Pons (tissue), 1 donor: ENCODE measurements around the gene CXXC5.
A peak's percentile ranks its signal among the peaks of the same experiment; 100 is the strongest.
"Not testable (repeated sequence)": the region's sequence is repeated elsewhere in the genome, so short reads cannot be mapped to it uniquely, and the experiment has no call there.

Experiments
- DNase-seq: peaks from one replicate; pipeline ENCODE4 v3.0.0-alpha.2; 2016; ENCODE audit warnings: low spot score

The CXXC5 gene

GRCh38 chr5:139648205-139649081 is at the start of gene CXXC5:
TSS of gene CXXC5 (plus strand) at chr5:139648349. CDS start at chr5:139680524, 32,175 bp downstream.
- peak; percentile 68 for DNase-seq

GRCh38 chr5:139598601-139598965 is 49.6 kb upstream of the CXXC5 start:
- DNase-seq = not testable (repeated sequence)

DNA sequence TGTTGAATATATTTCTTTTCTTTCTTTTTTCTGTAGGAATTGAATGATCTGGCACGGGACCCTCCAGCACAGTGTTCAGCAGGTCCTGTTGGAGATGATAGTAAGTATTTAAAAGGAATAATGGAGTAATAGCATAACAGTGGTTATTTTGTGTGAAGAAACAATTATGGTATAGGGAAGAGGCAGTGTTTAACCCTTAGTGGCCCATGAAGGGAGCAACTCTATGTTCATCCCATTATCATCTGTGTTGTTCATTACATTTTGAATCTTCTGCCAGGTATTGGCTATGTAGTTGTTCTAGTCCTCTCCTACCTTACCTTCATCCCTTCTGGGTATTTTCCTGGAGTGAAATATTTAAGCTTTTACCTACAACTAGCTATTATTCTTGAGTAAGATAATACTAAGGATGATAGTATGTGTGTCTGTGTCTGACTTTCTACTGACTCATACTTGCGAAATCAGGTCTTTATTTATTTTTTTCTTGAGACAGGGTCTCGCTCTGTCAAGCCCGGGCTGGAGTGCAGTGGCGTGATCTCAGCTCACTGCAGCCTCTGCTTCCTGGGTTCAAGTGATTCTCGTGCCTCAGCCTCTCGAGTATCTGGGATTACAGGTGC is 47.7 kb upstream of the CXXC5 start:
- DNase-seq = no peak

DNA sequence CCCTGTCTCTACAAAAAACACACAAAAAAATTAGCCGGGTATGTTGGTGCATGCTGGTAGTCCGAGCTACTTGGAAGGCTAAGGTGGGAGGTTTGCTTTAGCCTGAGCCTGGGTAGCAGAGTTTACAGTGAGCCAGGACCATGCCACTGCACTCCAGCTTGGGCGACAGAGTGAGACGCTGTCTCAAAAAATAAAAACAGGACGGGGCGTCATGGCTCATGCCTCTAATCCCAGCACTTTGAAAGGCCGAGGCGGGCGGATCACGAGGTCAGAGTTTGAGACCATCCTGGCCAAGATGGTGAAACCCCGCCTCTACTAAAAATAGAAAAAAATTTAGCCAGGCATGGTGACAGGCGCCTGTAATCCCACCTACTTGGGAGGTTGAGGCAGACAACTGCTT is 46.7 kb upstream of the CXXC5 start:
- DNase-seq = no peak

- DNase-seq = not testable (repeated sequence)
Observed at GRCh38 chr5:139601948-139602347, 46.2 kb upstream of the CXXC5 start.

DNA sequence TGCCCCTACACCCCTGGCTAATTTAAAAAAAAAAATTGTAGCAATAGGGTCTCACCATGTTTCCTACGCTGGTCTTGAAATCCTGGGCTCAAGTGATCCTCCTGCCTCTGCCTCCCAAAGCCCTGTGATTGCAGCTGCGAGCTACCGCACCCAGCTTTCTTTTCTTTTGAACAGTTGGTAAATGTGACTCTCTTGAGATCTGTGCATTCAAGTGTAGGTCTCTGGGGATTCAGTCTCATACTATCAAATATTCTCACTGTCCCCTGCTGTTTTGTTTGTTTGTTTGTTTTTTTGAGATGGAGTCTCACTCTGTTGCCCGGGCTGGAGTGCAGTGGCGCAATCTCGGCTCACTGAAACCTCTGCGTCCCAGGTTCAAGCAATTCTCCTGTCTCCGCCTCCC is 42.3 kb upstream of the CXXC5 start:
- DNase-seq = no peak

DNA sequence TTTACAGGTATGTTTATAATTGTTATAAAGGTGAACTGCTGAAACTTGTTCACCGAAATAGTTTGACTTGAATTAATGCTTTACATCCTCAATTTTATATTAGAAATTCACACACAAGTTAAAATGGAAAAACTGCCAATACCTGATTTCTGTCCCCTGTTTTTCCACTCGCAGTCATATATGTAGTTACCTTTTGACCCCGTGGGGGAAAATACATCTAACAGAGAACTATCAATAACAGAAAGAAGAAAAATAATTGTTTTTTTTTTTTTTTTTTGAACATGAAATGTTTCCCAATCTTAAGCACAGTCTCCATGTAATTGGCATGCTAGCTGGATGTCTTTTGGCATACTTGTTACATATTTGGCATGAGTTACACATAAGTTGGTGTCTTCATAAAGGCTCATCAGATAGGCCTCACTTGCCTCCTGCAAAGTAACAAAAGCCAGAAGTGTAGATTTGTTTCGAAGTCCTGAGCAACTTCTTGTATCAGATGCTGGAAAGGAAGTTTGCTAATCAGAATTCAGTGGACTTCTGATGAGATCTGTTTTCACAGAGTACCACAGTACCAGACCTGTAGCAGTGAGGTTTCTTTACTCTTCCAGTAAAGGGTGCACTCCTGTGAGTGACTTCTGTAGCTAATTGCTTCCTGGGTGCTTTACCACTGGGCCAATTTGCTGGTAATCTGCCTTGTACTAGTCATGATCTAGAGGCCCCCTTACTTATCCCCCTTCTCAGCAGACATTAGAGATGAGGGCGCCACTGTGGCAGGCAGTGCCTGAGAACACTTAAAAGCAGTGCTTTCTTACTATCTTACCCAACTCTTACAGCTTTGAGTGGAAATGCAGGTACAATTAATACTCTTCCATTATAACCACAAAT is 36.2 kb upstream of the CXXC5 start:
- no peak for DNase-seq

- DNase-seq = no peak
Observed at GRCh38 chr5:139619861-139620260, 28.3 kb upstream of the CXXC5 start.

DNA sequence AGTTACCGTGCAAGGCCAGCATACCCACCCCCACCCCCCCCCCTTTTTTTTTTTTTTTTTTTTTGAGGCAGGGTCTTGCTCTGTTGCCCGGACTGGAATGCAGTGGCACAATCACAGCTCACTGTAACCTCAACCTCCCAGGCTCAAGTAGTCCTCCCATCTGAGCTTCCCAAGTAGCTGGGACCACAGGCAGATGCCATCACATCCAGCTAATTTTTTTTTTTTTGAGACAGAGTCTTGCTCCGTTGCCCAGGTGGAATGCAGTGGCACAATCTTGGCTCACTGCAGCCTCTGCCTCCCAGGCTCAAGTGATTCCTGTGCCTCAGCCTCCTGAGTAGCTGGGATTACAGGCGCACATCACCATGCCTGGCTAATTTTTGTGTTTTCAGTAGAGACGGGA is 22.8 kb upstream of the CXXC5 start:
- DNase-seq = not testable (repeated sequence)

- DNase-seq = no peak
Observed at GRCh38 chr5:139630855-139631254, 17.3 kb upstream of the CXXC5 start.

DNA sequence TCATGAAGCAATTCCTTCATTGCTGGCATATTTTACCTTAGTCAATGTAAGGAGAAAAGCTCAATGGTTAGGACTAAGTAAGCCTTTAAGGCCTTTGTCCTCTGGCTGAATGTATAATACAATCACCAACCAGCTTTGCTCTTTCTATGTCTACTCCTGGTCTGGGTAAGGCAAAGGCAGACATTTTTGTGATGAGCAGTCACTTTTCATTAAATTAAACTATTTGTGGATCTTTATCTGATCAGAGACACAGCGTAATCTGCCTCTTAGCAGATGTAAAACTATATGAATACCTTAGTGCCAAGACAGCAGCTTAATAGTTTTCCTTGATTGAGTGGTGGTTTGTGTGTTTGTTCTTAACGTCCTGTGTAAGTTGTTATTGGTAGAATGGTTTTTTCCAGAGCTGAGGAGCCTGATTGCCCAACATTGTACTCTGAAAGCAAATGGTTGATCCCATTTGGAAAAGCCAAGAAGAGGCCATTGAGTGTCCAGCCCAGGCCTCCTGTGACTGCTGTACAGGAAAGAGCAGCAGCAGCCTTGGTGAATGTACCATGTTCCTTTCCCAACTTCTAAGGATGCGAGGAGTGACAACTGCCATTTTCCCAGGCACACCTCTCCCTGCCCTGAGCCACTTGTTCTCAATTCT is 16.5 kb upstream of the CXXC5 start:
- no peak for DNase-seq

DNA sequence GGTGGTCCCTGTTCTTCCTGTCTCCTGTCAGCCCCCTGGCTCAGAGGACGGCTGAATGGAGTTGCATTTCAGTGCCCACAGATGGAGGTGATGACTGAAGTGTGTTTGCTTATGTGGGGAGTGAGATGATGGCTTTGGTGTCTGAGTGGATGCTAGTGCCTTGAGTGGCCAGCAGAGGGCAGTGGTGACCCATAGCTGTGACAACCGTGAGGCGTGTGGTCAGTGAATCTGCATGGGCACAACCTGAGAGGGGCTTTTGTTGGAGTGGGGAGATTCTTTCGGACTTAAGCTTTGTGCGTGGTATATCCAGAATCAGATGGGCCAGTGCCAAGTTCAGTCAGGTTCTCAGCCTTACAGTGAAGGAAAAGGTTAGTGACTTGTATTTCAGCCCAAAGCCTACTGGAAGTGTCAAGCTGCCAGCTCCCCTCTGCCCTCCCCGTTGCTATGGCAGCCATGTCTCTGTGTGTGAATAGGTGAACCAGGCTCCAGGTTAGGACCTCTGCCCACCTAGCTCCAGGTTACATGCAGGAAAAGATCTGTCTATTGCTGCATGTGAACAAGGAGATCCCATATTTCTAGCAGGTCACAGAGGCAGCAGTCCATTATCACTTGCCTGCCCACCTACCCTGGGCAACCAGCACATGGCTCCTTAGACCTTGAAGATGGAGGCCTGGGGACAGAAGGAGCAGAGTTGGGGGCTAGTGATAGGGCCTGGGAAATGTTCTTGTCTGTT is 14.7 kb upstream of the CXXC5 start:
- peak; percentile 83 for DNase-seq

- DNase-seq = no peak
Observed at GRCh38 chr5:139634028-139634325, 14.2 kb upstream of the CXXC5 start.

DNA sequence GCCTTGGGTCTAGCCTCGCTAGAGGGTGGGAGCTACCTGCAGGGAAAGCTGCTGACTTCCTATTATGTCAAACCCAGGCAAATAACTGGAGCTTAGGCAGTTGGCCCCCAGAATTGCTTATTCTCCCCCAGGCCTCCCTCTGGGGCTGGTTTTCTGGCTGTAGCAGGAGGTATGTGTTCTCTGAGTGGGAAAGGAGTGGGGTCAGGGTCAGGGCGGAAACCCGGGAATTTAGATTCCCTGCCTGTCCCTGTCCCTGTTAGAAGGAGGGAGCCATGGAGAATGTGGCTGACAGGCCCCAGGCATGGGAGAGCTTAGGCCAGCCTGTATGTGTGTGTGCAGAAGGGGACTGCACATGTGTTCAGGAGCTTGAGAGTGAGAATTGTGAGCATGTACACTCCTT is 13.6 kb upstream of the CXXC5 start:
- no peak for DNase-seq

DNA sequence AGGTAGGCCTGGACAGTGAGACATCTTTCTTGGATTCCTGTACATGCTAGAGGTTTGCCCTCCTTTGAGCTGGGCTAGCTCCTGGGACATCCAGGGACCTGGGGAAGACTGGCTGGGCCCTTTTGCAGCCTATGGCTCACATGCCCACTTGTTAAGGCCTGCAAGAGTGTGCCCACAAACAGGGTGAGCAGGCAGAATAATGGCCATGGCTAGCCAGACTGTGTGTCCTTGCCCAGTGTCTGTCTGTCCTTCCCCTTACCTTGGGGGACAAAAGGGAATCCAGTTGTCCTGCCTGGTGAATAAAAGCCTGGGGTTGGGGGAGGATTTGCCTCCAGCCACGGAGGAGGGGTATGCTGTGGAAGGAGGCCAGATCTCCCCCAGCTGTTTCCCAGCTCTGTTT is 13.0 kb upstream of the CXXC5 start:
- DNase-seq = no peak

DNA sequence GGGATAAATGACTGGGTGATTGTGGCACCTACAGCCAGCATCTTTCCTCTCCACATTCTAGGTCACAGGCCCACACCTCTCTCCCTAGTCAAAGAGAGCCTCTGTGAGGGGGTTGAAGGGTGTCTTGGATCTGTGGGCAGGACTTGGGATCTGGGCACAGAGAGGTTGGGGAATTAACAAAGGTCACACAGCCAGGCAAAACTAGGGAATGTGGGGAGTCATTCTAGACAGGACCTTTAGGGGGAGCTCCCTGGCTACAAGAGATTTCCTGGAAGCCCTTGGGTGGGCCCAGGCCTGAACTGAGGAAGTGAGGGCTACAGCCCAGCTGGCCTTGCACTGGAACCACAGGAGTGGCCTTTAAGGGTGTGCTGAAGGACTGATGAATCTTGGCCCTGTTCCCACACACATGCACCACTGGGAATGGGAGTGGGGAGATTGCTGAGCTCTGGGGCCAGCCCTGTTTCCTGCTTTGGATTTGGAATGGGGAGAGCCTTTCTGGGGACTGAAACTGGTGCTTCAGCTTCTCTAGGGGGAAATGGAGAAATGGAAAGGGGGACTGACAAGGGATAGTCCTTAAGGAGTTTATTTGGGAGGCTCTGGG is 12.4 kb upstream of the CXXC5 start:
- DNase-seq = peak; percentile 77

DNA sequence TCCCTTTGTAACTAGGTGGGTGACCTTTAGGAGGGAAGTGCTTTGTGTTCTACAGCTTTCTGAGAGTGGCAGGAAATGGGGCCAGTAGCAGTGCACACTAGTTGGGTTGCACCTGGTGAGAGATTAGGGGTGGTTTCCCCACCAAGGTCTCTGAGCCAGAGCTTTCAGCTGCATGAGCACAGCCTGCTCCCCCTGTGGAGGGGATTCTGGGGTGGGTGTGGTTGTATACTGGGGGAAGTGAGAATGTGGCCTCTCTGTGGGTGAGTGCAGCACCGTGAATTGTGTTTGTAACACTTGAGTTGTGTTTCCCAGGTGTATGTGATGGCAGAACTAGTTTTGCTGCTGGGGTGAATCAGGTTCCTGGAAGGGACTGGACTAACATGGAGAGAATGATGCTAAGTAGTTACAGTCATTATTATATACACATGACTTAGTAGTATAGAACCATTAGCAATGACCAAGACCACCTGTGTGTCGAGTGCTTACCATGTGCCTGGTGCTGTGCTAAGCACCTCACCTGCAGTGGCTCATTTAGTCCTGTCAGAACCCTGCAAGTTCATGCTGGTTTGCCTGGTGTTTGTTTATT is 11.8 kb upstream of the CXXC5 start:
- no peak for DNase-seq

DNA sequence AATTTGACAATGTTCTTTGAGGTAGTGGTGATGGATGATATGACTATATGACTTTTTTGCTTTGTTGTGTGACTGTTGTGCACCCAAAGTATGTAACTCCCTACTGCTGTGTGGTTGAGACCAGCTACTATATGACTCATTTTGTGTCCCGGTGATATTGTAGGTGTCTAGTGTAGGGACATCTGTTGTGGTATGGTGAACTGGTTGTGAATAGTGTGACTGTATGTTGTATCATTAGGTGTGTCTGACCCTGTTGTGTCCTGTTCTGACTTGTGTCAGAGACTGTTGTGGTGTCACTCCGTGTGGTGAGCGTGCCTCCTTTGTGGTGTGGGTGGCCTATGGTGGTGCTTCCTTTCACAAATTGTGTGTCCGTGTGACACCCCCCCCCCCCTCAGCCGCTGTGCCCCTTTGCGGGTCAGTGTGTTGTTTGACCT is 11.2 kb upstream of the CXXC5 start:
- peak; percentile 52 for DNase-seq

GRCh38 chr5:139637438-139638089 is 10.6 kb upstream of the CXXC5 start:
- DNase-seq = peak; percentile 67

DNA sequence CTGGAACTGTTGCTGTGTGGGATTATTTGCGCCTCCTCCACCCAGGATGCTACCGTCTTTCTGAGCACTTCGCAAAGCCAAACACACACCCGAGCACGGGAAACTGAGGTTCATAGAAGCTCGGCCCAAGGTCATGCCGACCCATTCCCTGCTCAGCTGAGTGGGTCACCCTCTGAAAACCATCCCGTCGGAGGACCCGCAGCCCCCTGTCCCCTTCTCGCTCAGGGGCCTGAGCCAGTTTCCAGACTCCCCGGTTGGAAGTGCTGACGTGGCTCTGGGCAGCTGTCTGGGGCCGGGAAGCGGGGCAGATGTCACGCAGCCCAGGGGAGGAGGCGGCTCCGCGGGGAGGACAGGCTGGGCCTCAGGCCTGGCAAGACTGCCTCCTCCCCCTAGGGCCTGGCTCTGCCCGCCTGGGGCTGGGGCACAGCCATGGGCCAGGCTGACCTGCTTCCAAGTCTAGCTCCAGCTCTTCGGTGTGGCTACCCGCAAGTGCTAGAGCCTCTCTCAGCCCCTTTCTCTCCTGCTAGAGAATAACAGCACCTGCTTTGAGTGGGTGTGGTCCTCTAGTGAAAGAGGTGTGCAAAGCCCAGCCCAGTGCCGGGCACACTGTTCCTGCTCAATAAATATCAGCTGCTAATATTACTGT is 9.9 kb upstream of the CXXC5 start:
- DNase-seq = peak; percentile 88
